NCI-H446 (cell line): ENCODE data around the gene FBLN2.

Experiments used
- DNase-seq, 2 experiments: peaks; one replicate each; lab custom pipeline; 2025; lab: John Stamatoyannopoulos, UW

FBLN2 gene

DNA sequence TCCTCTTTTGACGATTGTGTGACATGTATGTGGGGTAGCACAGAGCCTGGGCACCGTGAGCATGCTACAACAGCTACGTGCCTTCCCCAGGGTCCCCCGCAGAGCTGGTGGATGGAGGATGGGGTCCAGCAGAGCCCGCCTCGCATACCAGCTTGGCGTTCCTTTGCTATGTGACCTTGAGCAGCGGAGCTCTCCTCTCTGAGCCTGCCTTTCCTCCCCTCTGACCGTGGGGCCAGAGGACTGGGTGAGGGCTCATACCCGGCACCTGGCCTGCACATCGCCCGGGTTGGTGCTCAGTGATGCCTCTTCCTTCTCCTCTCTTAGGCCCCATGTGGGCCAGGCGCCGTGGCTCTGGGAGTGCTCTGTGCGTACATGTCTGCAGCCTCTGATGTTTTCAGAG lies 73.4 kb downstream of the FBLN2 start:
- no peak for DNase-seq

DNA sequence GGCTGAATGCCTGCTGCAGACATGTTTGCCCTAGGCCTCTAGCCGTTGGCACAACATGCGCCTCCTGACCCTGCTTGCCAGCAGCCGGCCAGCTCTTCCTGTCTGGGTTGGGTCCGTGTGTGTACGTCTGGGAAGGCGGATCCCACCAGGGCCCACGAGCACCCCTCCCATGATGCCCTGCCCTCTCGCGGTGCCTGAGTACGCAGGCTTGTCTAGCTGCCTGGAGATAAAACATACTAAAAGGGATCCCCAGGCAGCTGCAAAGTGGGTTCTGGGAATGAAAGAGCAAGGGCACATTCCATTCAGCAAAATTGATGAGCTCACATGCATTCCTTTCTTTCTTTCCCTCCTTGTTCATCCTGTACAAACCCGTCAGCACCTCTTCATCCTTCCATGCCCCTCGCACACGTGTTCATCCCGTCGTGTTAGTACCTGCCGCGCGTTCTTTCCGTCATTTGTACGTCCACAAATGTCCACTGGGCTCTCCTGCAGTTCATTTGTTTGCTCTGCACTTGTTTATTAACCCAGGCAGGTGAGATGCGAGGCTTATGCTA lies 74.3 kb downstream of the FBLN2 start:
- DNase-seq, result no peak

DNA sequence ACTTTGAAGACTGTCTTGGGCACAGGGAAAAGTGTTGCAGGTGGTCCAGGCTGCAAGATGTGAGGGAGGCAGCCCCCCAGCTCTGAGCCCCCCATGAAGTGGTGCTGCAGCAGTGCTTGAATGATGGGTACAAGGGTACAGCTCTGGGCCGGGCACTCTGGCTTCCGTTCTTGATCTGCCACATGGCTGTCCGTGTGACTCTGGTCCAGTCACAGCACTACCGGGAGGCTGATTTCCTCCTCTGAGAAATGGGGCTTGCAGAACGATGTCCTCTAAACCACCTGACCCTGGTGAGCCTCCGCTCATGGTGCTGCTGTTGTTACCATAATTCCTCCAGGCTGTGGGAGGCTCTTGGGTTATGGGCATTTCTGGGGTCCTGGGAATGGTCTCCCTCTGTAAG lies 75.1 kb downstream of the FBLN2 start:
- DNase-seq, result no peak

DNA sequence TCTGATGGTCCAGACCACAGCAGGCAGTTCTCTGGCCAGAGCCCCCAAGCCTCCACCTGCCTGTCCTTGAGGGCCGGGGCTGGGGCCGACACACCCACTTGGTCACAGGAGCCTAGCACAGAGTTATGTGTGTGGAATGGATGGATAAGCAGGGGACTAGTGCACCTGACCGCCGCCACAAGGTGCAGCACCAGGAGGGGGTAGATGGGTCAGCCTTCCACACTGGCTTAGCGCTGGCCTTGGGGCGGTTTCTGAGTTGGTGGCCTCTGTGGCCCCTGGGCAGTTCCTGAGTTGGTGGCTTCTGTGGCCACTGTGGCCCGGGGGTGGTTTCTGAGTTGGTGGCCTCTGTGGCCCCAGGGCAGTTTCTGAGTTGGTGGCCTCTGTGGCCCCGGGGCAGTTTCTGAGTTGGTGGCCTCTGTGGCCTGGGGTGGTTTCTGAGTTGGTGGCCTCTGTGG lies 75.8 kb downstream of the FBLN2 start:
- no peak for DNase-seq

DNA sequence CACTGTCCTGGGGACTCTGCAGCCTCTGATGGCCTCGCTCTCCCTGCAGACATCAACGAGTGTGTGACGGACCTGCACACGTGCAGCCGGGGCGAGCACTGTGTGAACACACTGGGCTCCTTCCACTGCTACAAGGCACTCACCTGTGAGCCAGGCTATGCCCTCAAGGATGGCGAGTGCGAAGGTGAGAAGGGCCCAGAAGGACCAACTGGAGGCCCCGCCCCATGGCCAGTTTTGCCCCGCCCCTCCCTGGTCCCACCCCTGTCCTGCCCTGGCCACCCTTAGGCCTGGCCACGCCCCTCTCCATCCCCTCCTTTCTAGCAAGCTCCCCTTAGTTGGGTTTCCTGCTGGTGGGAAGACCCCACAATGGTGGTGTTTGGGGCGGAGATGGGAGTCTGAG lies 77.5 kb downstream of the FBLN2 start:
- DNase-seq, result no peak

DNA sequence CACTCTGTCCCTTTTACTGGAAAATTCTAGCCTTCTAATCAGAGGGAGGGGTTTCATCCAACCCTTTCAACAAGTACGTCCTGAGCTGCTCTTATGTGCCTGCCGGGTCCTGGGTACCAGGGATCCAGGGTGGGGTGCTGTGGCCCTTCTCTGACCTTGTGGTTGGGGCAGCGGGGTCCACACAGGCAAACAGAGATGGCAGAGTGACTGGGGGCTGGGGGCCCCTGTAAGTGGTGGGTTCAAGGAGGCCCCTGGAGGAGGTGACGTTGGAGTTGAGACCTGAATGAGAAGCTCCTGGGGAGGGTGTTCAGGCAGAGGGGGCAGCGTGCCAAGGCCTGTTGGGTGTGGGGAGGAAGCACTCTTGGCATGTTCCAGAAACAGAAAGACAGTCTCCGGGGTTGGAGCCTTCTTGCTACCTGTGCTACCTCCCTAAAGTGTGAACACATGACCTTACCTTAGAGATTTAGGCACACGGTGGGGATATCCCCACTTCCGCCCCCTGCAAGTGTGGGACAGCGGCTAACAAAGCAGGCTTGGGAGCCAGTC lies 78.1 kb downstream of the FBLN2 start:
- DNase-seq, result no peak

DNA sequence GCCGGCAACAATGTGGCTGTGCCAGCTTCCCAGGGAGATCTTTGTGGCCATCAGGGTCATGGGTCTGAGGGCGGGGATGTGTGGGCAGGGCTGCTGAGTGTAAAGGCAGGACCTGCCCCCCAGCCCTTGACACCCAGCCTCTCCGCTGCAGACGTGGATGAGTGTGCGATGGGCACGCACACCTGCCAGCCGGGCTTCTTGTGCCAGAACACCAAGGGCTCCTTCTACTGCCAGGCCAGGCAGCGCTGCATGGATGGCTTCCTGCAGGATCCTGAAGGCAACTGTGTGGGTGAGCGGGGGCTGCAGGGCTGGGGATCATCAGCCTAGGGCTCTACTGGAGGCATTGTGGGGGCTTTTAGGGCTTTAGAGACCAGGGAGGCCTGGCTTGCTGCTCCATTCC lies 78.8 kb downstream of the FBLN2 start:
- no peak for DNase-seq

DNA sequence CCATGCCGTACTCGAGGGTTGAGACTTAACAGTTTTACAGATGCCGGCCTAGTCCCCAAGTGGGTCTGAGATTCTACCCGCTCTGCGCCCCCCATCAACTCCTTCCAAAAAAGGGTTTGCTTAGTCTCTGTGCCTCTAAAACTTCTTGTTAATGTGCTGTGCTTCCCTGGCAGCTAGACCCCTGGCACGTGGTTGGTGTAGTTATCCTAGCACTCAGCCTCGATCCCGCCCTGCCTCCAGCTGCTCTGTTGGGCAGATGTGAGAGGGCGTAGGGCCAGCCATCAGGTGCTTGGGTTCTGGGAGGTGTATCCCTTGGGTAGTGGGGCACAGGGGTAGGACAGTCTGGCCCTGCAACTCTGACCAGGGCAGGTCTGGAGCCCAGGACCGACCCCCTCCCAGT lies 79.5 kb downstream of the FBLN2 start:
- no peak for DNase-seq

DNA sequence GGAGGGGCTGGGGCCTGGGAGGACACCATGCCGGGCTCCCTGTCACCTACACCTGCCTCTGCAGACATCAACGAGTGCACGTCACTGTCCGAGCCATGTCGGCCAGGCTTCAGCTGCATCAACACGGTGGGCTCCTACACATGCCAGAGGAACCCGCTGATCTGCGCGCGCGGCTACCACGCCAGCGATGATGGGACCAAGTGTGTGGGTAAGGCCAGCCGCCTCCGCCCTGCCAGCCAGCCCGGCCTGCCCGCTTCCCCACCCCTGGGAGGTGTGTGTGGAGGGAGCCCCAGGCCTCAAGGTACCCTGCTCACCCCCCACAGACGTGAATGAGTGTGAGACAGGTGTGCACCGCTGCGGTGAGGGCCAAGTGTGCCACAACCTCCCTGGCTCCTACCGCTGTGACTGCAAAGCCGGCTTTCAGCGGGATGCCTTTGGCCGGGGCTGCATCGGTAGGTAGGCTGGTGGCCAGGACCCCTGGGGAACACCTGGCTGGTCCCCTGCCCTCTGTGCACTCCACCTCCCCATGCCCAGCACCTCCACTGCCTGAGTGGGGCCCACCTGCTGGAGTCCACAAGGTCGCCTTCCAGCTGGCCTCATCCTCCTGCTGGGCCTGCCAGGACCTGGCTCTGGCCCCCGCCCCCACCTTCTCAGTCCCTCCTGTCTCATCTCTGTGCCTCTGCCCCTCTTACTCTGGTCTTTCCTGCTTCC lies 80.1 kb downstream of the FBLN2 start:
- DNase-seq, result no peak

DNA sequence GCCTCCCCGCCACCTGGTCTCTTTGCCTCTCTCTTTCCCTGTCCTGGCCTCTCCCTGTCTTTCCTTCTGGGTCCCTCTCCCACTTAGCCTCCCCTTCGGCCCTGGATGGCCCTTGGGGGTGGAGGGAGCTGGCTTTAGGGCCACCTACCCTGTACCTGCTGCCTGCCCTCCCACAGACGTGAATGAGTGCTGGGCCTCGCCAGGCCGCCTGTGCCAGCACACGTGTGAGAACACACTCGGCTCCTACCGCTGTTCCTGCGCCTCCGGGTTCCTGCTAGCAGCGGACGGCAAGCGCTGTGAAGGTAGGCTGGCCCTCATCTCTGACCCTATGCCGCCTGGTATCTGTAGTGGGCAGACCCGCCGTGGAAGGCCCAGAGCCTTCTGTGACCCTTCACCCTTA lies 80.7 kb downstream of the FBLN2 start:
- DNase-seq, result no peak

DNA sequence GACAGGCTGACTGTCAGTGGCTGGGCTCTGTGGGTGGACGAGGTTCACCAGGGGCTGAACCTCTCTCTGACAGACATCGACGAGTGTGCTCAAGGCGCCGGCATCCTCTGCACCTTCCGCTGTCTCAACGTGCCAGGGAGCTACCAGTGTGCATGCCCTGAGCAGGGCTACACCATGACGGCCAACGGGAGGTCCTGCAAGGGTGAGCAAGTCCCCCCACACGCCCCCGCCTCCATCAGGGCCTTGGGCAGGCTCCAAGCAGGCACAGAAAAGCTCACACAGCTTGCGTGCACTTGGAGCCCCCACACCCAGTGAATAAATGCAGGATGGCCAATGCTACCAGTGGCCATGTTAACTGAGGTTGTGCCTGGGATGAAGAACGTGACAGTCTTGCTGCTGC lies 82.3 kb downstream of the FBLN2 start:
- DNase-seq, result no peak

DNA sequence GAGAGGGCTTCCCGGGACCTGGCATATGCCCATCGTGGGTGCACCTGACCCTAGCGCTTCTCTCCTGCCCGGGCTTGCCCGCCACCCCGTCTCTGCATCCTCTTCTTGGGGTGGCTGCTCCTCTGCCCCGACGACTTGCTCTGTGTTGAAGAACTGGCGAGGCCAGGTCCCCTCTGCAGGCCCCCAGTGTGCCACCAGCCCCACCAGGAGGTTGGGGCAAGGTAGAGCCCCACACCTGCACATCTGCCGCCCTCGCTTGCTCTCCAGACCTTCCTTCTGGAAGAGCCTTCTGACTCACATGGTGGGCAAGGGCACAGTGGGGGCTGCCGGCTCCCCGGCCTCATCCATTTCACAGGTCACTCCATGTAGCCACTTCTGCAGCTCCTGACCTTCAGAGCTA lies 84.3 kb downstream of the FBLN2 start:
- DNase-seq, result no peak

DNA sequence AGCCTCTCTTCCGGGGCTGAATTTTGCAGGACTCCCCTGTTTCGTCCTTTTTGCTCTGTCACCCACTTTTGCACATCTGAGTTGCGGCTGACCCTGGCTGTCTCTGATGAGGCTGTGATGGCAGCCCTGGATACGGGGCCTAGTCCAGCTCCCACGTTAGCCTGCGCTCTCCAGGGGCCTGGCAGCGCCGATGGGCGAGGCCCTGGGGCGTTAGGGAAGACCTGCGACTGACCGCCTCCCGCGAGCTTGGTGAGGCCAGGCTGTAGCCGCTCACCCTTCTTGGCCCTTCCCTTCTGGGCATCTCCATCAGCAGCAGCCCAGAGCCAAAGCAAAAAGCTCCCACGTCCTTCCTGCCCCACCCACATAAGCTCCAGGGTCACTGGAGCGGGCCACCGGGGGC lies 85.2 kb downstream of the FBLN2 start:
- no peak for DNase-seq

DNA sequence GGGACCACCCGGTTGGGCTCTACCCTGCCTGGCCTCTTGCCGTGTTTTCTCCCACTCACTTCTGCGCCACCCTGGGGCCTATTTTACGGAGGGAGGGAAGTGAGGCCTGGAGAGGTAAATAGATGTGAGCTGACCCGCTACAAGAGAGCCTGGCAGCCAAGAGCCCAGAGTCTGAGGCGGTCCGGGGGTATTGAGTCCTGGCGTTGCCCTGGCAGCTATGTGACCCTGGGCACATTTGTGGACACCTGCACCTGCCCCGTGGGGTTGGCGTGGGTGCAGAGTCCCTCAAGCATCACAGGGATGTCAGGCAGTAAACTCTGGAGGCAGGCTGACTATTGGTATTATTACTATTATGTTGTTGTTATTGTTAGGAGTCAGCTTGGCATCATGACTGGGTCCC lies 85.7 kb downstream of the FBLN2 start:
- no peak for DNase-seq

DNA sequence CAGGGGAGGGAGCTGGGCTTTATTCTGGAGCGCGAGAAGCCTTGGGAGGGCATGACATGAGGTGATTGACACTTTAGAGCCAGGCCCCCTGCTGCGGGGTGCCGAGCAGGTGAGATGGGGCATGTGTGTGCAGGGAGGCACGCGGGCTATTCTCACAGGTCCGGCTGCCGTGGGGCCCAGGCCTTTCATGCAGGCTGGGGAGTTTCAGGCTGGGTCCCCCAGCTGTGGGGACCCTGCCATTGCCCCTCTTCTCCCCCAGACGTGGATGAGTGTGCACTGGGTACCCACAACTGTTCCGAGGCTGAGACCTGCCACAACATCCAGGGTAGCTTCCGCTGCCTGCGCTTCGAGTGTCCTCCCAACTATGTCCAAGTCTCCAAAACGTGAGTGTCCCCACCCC lies 87.3 kb downstream of the FBLN2 start:
- no peak for DNase-seq

DNA sequence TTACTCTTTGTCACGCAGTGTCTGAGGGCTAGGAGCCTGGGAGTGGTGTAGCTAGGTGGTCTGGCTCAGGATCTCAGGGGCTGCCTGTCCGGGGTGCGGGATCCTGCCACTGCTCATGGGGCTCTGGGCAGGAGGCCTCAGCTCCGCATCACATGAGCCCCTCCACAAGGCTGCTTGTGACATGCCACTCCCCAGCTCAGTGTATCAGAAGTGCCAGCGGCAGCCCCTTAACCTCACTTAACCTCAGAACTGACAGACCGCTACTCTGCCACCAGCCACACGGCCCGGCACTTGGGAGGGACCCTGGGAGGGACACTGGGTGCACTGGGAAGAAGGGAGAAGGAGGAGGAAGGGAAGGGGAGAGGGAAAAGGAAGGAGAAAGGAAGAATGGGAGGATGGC lies 87.9 kb downstream of the FBLN2 start:
- DNase-seq, result no peak

DNA sequence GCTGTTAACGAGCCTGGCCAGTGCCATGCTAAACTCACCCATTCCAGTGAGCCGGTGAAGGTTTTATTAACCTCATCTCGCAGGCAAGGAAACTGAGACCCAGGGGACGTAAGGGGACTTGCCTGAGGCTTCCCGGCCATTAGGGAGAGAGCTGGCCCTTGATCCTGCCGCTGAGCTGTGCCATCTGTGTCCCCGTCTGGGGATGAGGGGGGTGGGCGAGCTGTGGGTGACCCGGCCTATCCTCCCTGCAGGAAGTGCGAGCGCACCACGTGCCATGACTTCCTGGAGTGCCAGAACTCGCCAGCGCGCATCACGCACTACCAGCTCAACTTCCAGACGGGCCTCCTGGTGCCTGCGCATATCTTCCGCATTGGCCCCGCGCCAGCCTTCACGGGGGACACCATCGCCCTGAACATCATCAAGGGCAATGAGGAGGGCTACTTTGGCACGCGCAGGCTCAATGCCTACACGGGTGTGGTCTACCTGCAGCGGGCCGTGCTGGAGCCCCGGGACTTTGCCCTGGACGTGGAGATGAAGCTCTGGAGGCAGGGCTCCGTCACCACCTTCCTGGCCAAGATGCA lies 88.5 kb downstream of the FBLN2 start:
- no peak for DNase-seq

DNA sequence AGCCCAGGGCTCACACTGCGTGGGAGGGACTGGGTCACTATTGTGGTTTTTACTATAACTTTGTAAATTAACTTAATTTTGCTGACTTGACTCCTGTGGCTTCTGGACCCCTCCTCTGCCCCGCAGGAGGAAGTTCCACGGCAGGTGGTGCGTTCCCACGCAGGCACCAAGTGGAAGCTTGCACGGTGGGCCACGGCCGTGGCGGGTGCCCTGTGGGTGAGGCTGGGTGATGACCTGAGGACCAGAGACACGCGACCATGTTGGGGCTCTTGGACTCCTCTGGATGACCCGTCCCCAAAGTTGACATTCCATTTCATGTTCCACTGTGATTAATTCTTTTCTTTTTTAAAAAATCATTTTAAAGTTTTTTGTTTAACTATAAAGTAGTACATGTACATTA lies 89.0 kb downstream of the FBLN2 start:
- no peak for DNase-seq

DNA sequence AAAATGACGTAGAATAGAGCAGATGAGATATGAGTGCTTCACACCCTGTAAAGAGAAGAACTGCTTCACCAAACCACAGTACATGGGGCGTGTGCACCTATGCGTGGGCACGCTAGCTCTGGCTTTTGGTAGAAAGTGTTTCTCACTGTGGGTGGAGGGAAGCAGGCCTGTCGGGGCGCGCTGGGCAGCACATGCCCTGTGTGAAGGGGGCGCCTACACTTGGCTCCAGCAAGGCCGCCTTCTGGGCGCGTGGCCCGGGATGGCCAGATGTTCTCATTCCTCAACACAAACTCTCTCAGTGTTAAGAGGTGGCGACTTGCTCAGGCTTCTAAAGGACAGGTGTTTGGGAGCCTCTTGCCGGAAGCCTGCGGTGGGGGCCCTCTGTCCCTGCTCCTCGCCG lies 90.0 kb downstream of the FBLN2 start:
- no peak for DNase-seq

DNA sequence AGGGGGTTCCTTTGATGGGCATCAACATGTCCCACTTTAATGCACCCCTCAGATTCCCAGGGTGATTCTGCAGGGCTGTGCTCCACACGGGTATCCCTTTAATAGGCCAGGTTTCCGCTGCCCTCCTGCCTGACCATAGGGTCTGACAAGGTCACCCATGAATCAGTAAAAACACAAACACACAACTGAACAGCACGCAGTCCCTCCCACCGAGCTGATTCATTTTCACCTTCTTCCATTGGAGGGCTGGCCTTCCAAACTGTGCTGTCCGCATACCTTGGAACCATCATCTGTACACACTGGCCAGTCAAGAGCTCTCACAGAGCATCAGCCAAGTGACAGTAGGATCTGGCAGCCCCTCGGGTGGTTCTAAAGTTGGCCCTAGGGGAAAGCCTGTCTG lies 93.7 kb downstream of the FBLN2 start:
- no peak for DNase-seq

DNA sequence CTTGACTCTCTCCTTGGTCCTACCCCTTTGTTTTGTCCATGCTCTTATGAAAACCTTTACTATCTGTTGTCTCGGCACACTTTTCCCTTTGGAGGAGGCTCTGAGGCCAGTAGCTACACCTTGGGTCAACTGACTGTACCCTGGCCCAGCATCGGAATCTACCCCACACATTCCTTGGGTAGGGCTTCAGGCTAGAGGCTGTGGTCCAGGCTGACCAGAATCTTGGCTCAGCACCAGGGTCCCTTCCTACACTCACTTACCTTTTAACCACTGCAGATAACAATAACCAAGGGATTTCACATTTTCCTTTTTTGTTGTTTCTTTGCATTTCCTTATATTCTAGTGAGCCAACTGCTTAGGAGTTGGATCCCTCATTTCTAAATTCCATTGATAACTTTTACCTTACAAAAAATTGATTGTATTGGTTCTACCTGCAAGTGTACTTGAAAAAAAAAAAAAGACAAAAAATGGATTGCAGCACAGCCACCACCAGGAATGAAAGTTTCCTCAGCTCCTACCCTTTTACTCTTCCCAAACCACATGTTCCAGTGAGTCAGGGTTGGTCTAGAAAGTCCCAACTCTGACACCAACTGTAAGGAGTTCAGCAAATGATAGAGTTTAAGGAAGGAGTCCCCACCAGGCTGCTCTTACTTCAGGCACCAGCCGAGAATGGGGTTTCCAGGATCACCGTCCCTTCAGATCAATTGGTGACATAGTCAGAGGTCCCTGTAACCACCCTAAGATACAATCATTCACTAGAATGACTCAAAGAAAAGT lies 95.6 kb downstream of the FBLN2 start:
- DNase-seq, result no peak

DNA sequence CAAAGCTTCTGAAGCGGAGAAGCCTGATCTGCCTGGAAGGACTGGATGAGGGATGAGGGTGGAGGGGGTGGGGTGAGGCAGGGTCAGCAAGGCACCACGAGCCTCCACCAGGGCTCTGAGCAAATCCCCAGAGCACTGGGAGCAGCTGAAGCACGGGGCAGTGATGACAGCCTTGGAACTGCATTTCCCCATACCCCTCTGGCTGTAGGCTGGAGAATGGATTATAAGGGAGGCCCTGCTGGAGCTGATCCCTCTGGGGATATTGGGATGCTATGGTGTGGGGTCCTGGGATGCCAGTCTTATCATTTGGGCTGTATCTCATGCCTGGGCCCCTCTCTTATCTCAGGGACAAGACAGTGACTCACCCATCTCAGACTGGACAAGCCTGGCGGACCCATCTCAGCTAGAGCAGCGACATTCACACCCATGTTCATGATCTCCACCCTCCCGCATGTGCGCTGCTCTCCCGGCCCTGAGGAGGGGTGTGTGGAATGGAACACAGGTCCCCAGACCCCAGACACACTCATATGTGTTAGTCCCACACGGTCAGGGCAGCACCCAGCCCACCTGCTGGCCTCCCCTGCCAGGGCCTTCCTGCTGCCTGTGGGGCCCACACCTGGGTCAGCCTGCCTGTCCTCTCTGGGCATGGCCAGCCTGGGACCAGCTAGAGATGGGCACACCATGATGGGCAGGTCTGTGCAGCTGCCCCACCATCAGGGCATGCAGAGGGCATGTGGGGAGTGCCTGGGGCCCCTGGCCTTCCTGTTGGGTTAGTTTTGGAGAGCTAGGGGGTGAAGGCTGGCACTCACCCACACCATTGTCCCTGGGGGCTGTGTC lies 97.1 kb downstream of the FBLN2 start:
- no peak for DNase-seq
